HCT116 (cell line): ENCODE results near the gene HIVEP2. TPM values are rescaled to one million over a fixed set of nuclear protein-coding genes. Genes with fewer than 3 reads are reported as not detected.

Source experiments
- ATAC-seq: fragments of 200-7000 bp; cut with Tn5 transposase; 2 replicates; pipeline ENCODE4 v1.9.1; 2020; ENCODE audit warnings: mild to moderate bottlenecking, moderate library complexity
- BruUV-seq: library from RNA; stranded (reverse); fragments of 400-500 nt; replicated peaks from 2 replicates; lab custom pipeline; 2021; lab: Mats Ljungman, UMichigan
- CTCF ChIA-PET: fragments of 300-600 bp; sonication (Branson Sonifier 250); formaldehyde crosslinking; loops from one replicate; lab custom pipeline; 2021; ENCODE audit warnings: antibody characterized with exemption; lab: Charles Lee
- POLR2A ChIA-PET: fragments of 300-600, 350-600 bp; sonication (Branson Sonifier 250); formaldehyde crosslinking; loops from one replicate; lab custom pipeline; 2021; ENCODE audit warnings: antibody characterized with exemption; lab: Charles Lee
- RAD21 ChIA-PET, 2 experiments: fragments of 300-600 bp; sonication (Branson Sonifier 250); formaldehyde crosslinking; loops; one replicate each; lab custom pipeline; 2023; ENCODE audit warnings: low total read pairs in 2 of 2; ENCODE audit not compliant: uncharacterized antibody in 2 of 2, unreplicated experiment in 2 of 2, low non-redundant PET in 1 of 2; lab: Charles Lee
- DNase-seq: peaks from one replicate; pipeline ENCODE4 v3.0.0-alpha.2; 2010; ENCODE audit warnings: low read depth, low spot score
- H2AFZ ChIP-seq: fragments of 200-600 bp; shearing (Covaris generic), sonication (generic); 2 replicates; pipeline ENCODE4 v1.6.1; 2017; ENCODE audit warnings: low read depth, mixed run types, mixed read lengths, antibody characterized with exemption, low read length; ENCODE audit not compliant: poor library complexity, severe bottlenecking
- H3K27ac ChIP-seq: 2 replicates; pipeline ENCODE4 v1.5.1; 2012; ENCODE audit warnings: low read depth, low read length
- H3K27me3 ChIP-seq: fragments of 200-600 bp; sonication (generic); 2 replicates; pipeline ENCODE4 v1.6.1; 2016; ENCODE audit warnings: mixed run types, low read length, mixed read lengths; ENCODE audit not compliant: insufficient read depth
- H3K36me3 ChIP-seq, 2 experiments: fragments of 200-500 bp in 1 of 2; fragments of 200-600 bp in 1 of 2; sonication (Bioruptor generic) in 1 of 2; sonication (generic) in 1 of 2; 2 replicates each; pipeline versions ENCODE4 v1.5.1 to v1.6.1; 2014 to 2016; ENCODE audit warnings: low read length in 2 of 2, inconsistent platforms in 1 of 2, mixed read lengths in 1 of 2, mixed run types in 1 of 2; ENCODE audit not compliant: insufficient read depth in 2 of 2, control insufficient read depth in 1 of 2
- H3K4me1 ChIP-seq, 2 experiments: fragments of 200-600 bp in 1 of 2; sonication (generic) in 1 of 2; 2 replicates each; pipeline versions ENCODE4 v1.5.1 to v1.6.1; 2012 to 2017; ENCODE audit warnings: low read length in 2 of 2, inconsistent platforms in 1 of 2, mild to moderate bottlenecking in 1 of 2, mixed read lengths in 1 of 2, mixed run types in 1 of 2, moderate library complexity in 1 of 2; ENCODE audit not compliant: insufficient read depth in 2 of 2, control insufficient read depth in 1 of 2
- H3K4me2 ChIP-seq: fragments of 200-600 bp; sonication (generic); 2 replicates; pipeline ENCODE4 v1.6.1; 2017; ENCODE audit warnings: mixed run types, low read length, mixed read lengths
- H3K4me3 ChIP-seq, 2 experiments: fragments of 200-600 bp in 1 of 2; sonication (generic) in 1 of 2; replicated peaks in 1 of 2; 2 replicates each; pipeline ENCODE4 v1.5.1; 2011 to 2016; ENCODE audit warnings: low read length in 2 of 2, control low read depth in 1 of 2, low read depth in 1 of 2, mild to moderate bottlenecking in 1 of 2, mixed read lengths in 1 of 2, mixed run types in 1 of 2
- H3K79me2 ChIP-seq: fragments of 200-600 bp; sonication (generic); 2 replicates; pipeline ENCODE4 v1.6.1; 2017; ENCODE audit warnings: mild to moderate bottlenecking, mixed run types, low read length, moderate library complexity, mixed read lengths; ENCODE audit not compliant: insufficient read depth
- H3K9ac ChIP-seq: fragments of 200-600 bp; sonication (generic); 2 replicates; pipeline ENCODE4 v1.6.1; 2016; ENCODE audit warnings: low read length, mixed read lengths
- H3K9me2 ChIP-seq: fragments of 200-600 bp; sonication (generic), shearing (Covaris generic); 2 replicates; pipeline ENCODE4 v1.6.1; 2017; ENCODE audit warnings: mixed run types, mild to moderate bottlenecking, moderate library complexity; ENCODE audit not compliant: insufficient read depth
- H3K9me3 ChIP-seq, 2 experiments: fragments of 200-500 bp in 1 of 2; fragments of 200-600 bp in 1 of 2; sonication (Bioruptor generic) in 1 of 2; sonication (generic) in 1 of 2; 2 replicates each; pipeline ENCODE4 v1.6.1; 2014 to 2017; ENCODE audit warnings: low read length in 2 of 2, mixed read lengths in 2 of 2, inconsistent platforms in 1 of 2, low read depth in 1 of 2, mild to moderate bottlenecking in 1 of 2, mixed run types in 1 of 2, moderate library complexity in 1 of 2; ENCODE audit not compliant: control insufficient read depth in 1 of 2, insufficient read depth in 1 of 2
- H4K20me1 ChIP-seq: fragments of 200-600 bp; sonication (generic), shearing (Covaris generic); 2 replicates; pipeline ENCODE4 v1.6.1; 2017; ENCODE audit warnings: mixed run types, mild to moderate bottlenecking, moderate library complexity; ENCODE audit not compliant: insufficient read depth
- ATF3 ChIP-seq: IDR thresholded peaks from 2 replicates; pipeline ENCODE4 v1.6.1; 2012
- CBX3 ChIP-seq: IDR thresholded peaks from 2 replicates; pipeline ENCODE4 v1.6.1; 2012; ENCODE audit warnings: low read depth
- CEBPB ChIP-seq: IDR thresholded peaks from 2 replicates; pipeline ENCODE4 v1.6.1; 2012; ENCODE audit warnings: low read depth
- CTCF ChIP-seq, 3 experiments: fragments of 200-600 bp in 1 of 3; sonication (generic) in 1 of 3; IDR thresholded peaks in 2 of 3; conservative IDR thresholded peaks in 1 of 3; 2 replicates each; pipeline ENCODE4 v1.5.1; 2012 to 2017; ENCODE audit warnings: low read depth in 2 of 3, low read length in 2 of 3, antibody characterized with exemption in 1 of 3, borderline replicate concordance in 1 of 3, control low read depth in 1 of 3, mild to moderate bottlenecking in 1 of 3, mixed read lengths in 1 of 3, mixed run types in 1 of 3, moderate library complexity in 1 of 3; ENCODE audit not compliant: insufficient read depth in 1 of 3
- EGR1 ChIP-seq: IDR thresholded peaks from 2 replicates; pipeline ENCODE4 v1.6.1; 2012; ENCODE audit warnings: low read depth
- EZH2 ChIP-seq: fragments of 200-600 bp; sonication (generic); IDR thresholded peaks from 2 replicates; pipeline ENCODE4 v1.6.1; 2017; ENCODE audit warnings: antibody characterized with exemption, mixed run types
- EZH2phosphoT487 ChIP-seq: fragments of 200-600 bp; IDR thresholded peaks from 2 replicates; pipeline ENCODE4 v1.6.1; 2018; ENCODE audit warnings: antibody characterized with exemption, borderline replicate concordance
- FOSL1 ChIP-seq: IDR thresholded peaks from 2 replicates; pipeline ENCODE4 v1.6.1; 2012; ENCODE audit warnings: low read depth
- POLR2A ChIP-seq: IDR thresholded peaks from 2 replicates; pipeline ENCODE4 v1.7.0; 2011; ENCODE audit warnings: borderline replicate concordance; ENCODE audit not compliant: insufficient read depth, insufficient read length; ENCODE audit errors: extremely low read depth
- POLR2AphosphoS5 ChIP-seq: IDR thresholded peaks from 2 replicates; pipeline ENCODE4 v1.6.1; 2011; ENCODE audit warnings: mild to moderate bottlenecking, low read depth, low read length, moderate library complexity
- RAD21 ChIP-seq: IDR thresholded peaks from 2 replicates; pipeline ENCODE4 v1.6.1; 2012; ENCODE audit warnings: low read depth, mild to moderate bottlenecking
- SIN3A ChIP-seq: IDR thresholded peaks from 2 replicates; pipeline ENCODE4 v1.6.1; 2012; ENCODE audit warnings: low read depth
- YY1 ChIP-seq: IDR thresholded peaks from 2 replicates; pipeline ENCODE4 v1.6.1; 2011; ENCODE audit warnings: low read length, low read depth, moderate library complexity, mild to moderate bottlenecking; ENCODE audit not compliant: insufficient replicate concordance; ENCODE audit errors: extremely low read depth
- ZNF274 ChIP-seq: fragments of 200-500 bp; sonication (Bioruptor generic); IDR thresholded peaks from 2 replicates; pipeline ENCODE4 v1.6.1; 2014; ENCODE audit warnings: mild to moderate bottlenecking, low read depth, low read length, inconsistent platforms
- intact Hi-C: fragments of 100-400 bp; cut with micrococcal nuclease; formaldehyde crosslinking; loops from 2 replicates; pipeline ENCODE4 v1.10.0; 2022
- total RNA-seq: library from RNA; stranded (reverse); gene quantifications from one replicate; pipeline ENCODE4 v1.2.1, GENCODE V29; 2021; ENCODE audit not compliant: unreplicated experiment
- TF ChIP-seq, protein P1 (sequence below): IDR thresholded peaks from 2 replicates; pipeline ENCODE4 v1.6.1; 2011; ENCODE audit warnings: mild to moderate bottlenecking, low read length, moderate library complexity; ENCODE audit not compliant: insufficient replicate concordance; ENCODE audit errors: extremely low read depth
- TF ChIP-seq, protein P2 (sequence below): IDR thresholded peaks from 2 replicates; pipeline ENCODE4 v1.6.1; 2012

HIVEP2 gene
- total RNA-seq, 1 experiment from 2014 or later: 8.1 TPM

DNA sequence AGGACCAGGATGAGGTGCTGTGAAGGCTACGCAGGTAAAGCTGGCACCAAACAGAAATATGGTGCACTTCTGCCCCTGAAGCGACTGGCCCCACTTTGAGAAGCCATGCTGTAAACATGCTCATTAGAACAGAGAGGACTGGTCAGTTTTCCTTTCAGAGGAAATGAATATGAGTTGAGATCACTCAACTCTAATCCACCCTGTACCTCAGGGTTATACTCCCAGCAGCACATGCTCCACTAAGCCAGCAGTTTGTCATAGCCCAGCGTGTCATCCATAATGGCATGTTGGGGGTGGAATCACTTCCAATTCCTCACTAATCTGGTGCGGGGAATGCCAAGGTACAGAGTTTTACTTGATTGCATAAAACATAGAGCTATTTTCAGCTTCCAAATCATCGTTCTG lies 98.1 kb downstream of the HIVEP2 start (continued):
- TF ChIP-seq CTCF (IDR thresholded peaks at IDR 0.05 in 2 of 3, conservative IDR thresholded peaks at IDR 0.05 in 1 of 3; ENCODE audit: borderline replicate concordance in 1 of 3, insufficient read depth in 1 of 3, low read depth in 2 of 3, low read length in 2 of 3): no peak
- peak; percentile 54; the same call in 1 of the 2 replicates for TF ChIP-seq CBX3
- no peak for TF ChIP-seq EZH2phosphoT487
- peak; percentile 18 for TF ChIP-seq YY1
- TF ChIP-seq ATF3: no peak
- TF ChIP-seq, protein P1, sequence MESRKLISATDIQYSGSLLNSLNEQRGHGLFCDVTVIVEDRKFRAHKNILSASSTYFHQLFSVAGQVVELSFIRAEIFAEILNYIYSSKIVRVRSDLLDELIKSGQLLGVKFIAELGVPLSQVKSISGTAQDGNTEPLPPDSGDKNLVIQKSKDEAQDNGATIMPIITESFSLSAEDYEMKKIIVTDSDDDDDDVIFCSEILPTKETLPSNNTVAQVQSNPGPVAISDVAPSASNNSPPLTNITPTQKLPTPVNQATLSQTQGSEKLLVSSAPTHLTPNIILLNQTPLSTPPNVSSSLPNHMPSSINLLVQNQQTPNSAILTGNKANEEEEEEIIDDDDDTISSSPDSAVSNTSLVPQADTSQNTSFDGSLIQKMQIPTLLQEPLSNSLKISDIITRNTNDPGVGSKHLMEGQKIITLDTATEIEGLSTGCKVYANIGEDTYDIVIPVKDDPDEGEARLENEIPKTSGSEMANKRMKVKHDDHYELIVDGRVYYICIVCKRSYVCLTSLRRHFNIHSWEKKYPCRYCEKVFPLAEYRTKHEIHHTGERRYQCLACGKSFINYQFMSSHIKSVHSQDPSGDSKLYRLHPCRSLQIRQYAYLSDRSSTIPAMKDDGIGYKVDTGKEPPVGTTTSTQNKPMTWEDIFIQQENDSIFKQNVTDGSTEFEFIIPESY: no peak
- TF ChIP-seq CEBPB: no peak
- no peak for TF ChIP-seq ZNF274
- TF ChIP-seq POLR2AphosphoS5: no peak

DNA sequence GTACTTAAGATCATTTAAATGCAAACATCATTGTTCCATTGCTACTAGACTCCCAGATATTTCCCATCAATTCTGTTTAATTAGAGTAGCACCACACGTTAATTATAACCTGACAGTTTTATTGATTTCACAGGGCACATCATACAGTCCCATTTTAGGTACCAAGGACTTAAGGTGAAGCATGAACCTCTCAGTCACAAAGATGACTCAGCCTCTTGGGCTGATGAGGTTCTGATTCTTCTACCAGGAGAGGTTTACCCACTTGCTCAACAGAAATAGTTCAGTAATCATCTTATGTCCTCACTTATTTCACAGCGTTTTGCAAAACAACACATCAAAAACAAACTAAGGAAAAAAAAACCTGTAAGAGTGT lies 98.5 kb downstream of the HIVEP2 start:
- BruUV-seq: no TSS peak
- no peak overlapping the region for H3K27ac ChIP-seq
- intact Hi-C loops: no loop called here
- no peak for DNase-seq
- H3K4me3 ChIP-seq: peak overlapping the region in 1 of 2 experiments; percentile 58; a peak in 3 of 4 replicates
- TF ChIP-seq FOSL1: no peak; the same call in 1 of the 2 replicates
- no peak for TF ChIP-seq RAD21
- TF ChIP-seq CEBPB: no peak
- TF ChIP-seq EZH2: no peak
- no peak for TF ChIP-seq EGR1
- TF ChIP-seq, protein P2, sequence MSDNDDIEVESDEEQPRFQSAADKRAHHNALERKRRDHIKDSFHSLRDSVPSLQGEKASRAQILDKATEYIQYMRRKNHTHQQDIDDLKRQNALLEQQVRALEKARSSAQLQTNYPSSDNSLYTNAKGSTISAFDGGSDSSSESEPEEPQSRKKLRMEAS: no peak; the same call in 1 of the 2 replicates
- no peak for TF ChIP-seq POLR2A
- TF ChIP-seq CBX3: no peak
- no peak for TF ChIP-seq POLR2AphosphoS5
- no peak for TF ChIP-seq ZNF274
- no peak for TF ChIP-seq YY1
- TF ChIP-seq SIN3A: no peak
- TF ChIP-seq, all 23 proteins: peak for 0
- no peaks in the 10 kb centered on the region for H3K36me3 ChIP-seq
- ATAC-seq: peak; percentile 19; the same call in 1 of the 2 replicates
- H3K79me2 ChIP-seq: no peaks in the 10 kb centered on the region
- CTCF ChIA-PET: interaction anchor here (1.6 kb wide), 1 partner anchor 99 kb away, joined by 3 read pairs; no protein-coding TSS in a partner anchor
- peaks cover 23 to 60% of the 10 kb centered on the region in 2 experiments for H3K4me1 ChIP-seq
- RAD21 ChIA-PET: no interaction called here
- peak overlapping the region; percentile 26 for H2AFZ ChIP-seq
- H3K27me3 ChIP-seq: no peaks in the 10 kb centered on the region
- H3K9me2 ChIP-seq: no peaks in the 10 kb centered on the region
- H3K4me2 ChIP-seq: peak overlapping the region; percentile 94
- POLR2A ChIA-PET: no interaction called here
- H4K20me1 ChIP-seq: no peaks in the 10 kb centered on the region
- H3K9me3 ChIP-seq: no peaks in the 10 kb centered on the region
- peak overlapping the region; percentile 47 for H3K9ac ChIP-seq
